GM19240 (cell line): Measurements from ENCODE around the gene MCM7.

Experiments used
- DNase-seq: peaks from one replicate; pipeline ENCODE4 v3.0.0; 2011; ENCODE audit warnings: low spot score; ENCODE audit not compliant: insufficient read length

The MCM7 gene

GRCh38 chr7:100093925-100094486 is 7.2 kb downstream of the MCM7 start:
- DNase-seq, result no peak

GRCh38 chr7:100093498-100093897 is 7.7 kb downstream of the MCM7 start:
- no peak for DNase-seq

- DNase-seq, result no peak
Observed at GRCh38 chr7:100093054-100093453, 8.1 kb downstream of the MCM7 start.

- no peak for DNase-seq
Observed at GRCh38 chr7:100091411-100092181, 9.6 kb downstream of the MCM7 start.

GRCh38 chr7:100090527-100091410 is 10.4 kb downstream of the MCM7 start:
- no peak for DNase-seq

GRCh38 chr7:100089458-100090196 is 11.6 kb downstream of the MCM7 start:
- DNase-seq, result no peak

- DNase-seq, result peak; percentile 56
Observed at GRCh38 chr7:100088621-100089457, 12.4 kb downstream of the MCM7 start, which contains the start of gene COPS6. TSS of gene COPS6 (plus strand) at chr7:100088969. CDS start at chr7:100088991, 22 bp downstream.

GRCh38 chr7:100088095-100088620 is 13.0 kb downstream of the MCM7 start:
- no peak for DNase-seq

- no peak for DNase-seq
Observed at GRCh38 chr7:100087055-100087750, 14.0 kb downstream of the MCM7 start.

- DNase-seq, result no peak
Observed at GRCh38 chr7:100085515-100085914, 15.7 kb downstream of the MCM7 start.

- no peak for DNase-seq
Observed at GRCh38 chr7:100082978-100083377, 18.2 kb downstream of the MCM7 start.

- DNase-seq, result peak; percentile 82
Observed at GRCh38 chr7:100081535-100082102, 19.6 kb downstream of the MCM7 start, which contains the start of gene ZNF3. TSS of gene ZNF3 (minus strand) at chr7:100081723. CDS start at chr7:100077357, 4,366 bp downstream.

- DNase-seq, result no peak
Observed at GRCh38 chr7:100080907-100081534, 20.2 kb downstream of the MCM7 start.

GRCh38 chr7:100079024-100079560 is 22.1 kb downstream of the MCM7 start:
- DNase-seq, result no peak

GRCh38 chr7:100077205-100077604 is 24.0 kb downstream of the MCM7 start:
- DNase-seq, result no peak

- no peak for DNase-seq
Observed at GRCh38 chr7:100075418-100075817, 25.8 kb downstream of the MCM7 start.

- DNase-seq, result no peak
Observed at GRCh38 chr7:100074841-100075240, 26.4 kb downstream of the MCM7 start.

- no peak for DNase-seq
Observed at GRCh38 chr7:100072462-100072861, 28.7 kb downstream of the MCM7 start.
